GM04504 (cell line): ENCODE data around the gene TLL2.

Source experiments
- DNase-seq: peaks from one replicate; pipeline ENCODE4 v3.0.0-alpha.2; 2012; ENCODE audit warnings: low read depth

Gene TLL2

GRCh38 chr10:96319754-96320474 is 193.8 kb downstream of the TLL2 start:
- no peak for DNase-seq

DNA sequence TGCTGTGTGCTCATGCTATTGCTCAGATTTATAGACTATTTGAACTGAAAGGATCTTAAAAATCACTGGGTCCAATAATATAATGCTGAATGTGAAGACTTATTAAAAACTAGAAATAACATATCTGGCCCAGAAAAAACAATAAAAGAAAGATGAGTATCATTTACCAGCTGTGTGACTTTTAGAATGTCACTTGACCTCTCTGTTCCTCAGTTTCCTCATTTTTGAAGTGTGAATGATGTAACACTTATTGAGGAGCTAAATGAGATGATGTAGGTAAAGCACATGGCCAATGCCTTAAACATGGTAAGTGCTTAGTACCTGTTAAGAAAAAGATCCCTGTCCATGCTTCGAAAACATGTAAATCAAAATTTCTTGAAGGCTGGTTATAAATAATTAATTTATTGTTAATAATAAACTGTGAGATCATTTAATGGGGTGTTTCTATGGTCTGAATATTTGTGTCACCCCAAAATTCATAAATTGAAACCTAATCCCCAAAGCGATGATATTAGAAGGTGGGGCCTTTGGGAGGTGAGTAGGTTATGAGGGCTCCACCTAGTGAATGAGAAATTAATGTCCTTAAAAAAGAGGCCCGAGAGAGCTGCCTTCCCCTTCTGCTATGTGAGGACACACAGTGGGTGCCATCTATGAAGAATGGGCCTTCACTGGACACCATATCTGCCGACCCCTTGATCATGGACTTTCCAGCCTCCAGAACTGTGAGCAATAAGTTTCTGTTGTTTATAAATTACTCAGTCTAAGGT is 196.5 kb downstream of the TLL2 start:
- no peak for DNase-seq
